HG03432 (cell line): ENCODE data around the gene DNAAF3.
"Not testable (repeated sequence)": the region's sequence is repeated elsewhere in the genome, so short reads cannot be mapped to it uniquely, and the experiment has no call there.

Source experiments
- ATAC-seq: cut with Tn5 transposase; IDR thresholded peaks from one replicate; pipeline ENCODE4 v1.9.1; 2021; ENCODE audit warnings: mild to moderate bottlenecking, moderate library complexity; ENCODE audit not compliant: unreplicated experiment

Gene DNAAF3

DNA sequence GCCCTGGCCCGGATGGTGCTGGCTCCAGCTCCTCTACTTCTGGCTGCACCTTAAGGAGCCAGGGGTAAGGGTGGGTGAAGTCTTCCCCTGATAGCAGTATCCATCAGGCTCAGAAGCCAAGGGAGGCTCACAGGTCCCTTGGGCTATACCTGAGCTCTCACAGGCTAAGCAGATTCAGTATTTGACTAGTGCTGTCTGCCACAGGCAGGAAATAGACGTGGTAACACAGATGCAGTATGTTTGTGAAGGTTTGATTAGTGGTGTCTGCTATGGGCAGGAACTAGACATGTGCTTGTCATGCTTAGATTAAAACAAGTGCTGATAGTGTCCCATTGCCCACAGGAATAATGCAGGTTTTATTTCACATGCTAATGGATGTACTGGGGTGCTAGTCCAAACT is 9.7 kb upstream of the DNAAF3 start:
- ATAC-seq, result no peak

DNA sequence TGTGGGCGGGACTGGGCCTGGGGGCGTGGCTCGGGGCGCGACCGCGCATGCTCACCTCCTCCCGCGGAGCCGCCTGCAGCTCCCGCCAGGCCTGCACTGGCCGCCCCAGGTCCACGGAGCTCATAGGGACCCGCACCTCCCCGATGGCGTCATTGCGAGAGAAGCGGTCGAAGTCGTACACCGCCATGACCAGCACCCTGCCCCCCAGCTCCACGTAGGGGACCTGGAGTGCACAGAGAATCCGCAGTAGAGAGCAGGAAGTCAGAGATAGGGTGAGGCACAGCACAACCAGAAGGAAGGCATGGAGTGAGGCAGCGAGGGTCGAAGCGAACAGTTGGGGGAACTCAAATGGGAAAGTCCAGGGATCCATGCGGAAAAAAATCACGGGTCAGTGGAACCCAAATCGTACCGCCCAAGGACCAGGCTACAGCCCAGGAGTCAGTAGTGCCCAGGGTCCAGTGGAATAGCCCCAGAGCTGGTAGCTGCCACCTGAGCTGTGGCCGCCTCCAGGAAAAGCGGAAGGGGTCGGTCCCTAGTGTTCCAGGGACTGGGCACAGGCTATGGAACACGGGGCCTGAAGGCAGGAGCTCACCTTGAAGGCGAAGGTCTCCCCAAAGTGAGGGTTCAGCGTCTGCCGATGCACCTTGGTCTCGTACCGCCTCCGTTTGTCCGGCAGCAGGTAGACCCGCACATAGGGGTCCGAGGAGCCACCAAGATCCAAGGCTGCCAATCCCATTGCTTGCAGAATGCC is 8.9 kb upstream of the DNAAF3 start:
- no peak for ATAC-seq

DNA sequence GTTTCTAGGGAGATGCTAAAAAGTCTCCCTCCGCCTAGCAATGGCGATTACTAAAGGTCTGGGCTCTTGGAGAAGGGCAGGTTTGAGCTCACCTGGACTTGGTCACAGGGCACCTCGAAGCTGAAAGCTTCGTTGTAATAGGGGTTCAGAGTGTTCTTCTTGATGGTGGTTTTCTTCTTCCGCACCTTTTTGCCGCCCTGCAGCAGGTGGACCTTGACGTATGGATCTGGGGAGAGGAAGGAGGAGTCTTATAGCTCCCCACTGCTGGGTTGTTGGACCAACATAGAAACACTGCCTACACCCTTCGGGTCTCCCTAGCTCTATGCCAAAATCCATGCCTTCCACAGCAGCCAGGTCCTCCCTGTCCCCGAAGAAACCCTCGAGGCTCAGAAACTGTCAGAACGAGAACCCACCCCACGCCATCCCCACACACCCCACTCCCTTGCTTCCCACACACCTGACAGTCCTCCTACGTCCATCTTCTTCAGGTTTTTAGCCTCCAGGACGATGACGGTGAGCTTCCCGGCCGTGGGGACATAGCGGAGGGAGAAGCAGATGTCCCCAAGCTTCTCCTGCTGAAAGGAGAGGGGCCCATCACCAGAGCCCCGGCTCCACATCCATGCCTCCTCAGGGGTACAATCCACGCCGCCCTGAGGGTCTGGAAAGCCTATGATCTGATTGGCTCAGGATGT is 8.2 kb upstream of the DNAAF3 start:
- ATAC-seq, result no peak

DNA sequence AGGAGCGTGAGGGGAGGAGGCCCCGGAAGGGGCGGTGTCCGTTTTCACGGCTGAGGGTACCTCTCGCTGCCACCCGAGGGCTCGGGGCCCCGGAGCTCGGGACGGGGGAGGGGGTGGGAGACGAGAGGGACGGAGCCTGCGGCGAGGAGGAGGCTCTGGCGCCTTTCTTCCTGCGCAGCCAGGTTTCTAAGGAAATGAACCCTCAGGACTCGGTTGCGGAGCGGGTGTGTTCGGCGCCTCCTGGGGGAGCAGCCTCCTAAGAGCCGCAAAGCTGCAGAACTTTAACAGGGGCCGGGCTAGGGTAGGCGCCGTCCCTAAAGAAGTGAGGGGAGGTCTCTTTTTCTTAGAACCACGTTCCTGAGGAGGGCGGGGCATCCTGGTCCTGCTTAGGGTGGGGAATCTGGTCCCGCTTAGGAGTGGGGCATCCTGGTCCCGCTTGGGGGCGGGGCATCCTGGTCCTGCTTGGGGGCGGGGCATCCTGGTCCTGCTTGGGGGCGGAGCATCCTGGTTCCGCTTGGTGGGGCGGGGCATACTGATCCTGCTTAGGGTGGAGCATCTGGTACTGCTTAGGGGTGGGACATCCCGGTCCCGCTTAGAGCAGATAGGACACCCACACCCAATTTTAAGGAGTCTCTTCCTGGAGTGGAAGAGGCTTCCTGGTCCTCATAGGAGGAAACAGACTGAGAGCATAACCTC is 7.4 kb upstream of the DNAAF3 start:
- ATAC-seq, result no peak

DNA sequence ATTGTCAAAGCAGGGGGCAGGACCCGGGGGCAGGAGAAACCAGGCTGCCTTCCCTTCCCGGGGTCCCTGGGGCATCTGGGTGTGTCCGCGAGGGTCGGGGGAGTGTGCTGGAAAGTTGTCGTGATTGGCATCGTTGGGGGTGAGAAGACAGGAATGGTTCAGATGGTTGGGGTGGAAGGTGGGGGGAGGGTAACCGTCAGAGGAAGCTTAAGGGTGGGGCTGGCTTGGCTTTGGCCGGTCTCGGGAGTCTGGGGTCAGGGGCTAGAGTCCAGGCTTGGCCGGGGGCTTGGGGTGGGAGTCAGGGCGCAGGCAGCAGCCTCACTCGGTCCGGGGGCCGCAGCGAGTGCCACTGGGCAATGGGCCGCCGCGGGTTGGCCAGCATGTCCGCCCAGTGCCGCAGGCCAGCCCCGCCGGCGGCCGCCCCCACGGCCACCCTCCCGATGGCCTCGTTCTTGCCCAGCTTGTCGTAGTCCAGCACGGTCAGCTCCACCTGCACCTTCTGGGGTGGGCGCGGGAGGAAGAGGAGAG is 6.8 kb upstream of the DNAAF3 start:
- ATAC-seq, result no peak

DNA sequence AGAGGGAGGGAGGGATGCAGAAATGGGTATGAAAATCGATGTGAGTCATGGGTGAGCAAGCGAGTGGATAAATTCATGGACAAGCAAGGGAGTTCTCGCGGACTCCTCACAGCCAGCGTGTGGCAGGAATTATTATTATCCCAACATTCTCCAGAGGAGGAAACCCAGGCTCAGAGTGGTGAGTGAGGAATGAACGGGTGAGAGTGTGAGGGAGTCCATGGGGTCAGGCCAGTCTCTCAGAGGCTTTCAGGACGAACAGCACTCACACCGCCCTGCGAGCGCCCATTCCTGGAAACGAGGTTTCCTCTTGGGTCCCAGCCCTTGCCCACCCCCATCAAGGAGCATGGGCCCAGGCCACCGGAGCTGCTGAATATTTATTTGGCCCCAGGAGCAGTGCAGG is 6.3 kb upstream of the DNAAF3 start:
- no peak for ATAC-seq

DNA sequence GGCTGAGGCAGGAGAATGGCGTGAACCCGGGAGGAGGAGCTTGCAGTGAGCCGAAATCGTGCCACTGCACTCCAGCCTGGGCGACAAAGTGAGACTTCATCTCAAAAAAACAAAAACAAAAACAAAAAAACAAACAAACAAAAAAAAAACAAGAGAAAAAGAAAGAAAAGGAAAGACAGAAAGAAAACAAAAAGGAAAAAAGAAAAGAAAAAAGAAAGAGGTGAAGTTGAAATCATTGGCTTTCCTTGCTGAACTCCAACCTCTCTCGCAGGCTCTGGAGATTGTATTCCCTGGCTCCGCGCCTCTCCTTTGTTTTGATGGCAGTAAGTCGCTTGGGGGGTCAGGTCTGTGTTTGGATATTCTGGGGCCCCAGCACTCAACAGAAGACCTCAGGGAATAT is 5.9 kb upstream of the DNAAF3 start:
- not testable (repeated sequence) for ATAC-seq

DNA sequence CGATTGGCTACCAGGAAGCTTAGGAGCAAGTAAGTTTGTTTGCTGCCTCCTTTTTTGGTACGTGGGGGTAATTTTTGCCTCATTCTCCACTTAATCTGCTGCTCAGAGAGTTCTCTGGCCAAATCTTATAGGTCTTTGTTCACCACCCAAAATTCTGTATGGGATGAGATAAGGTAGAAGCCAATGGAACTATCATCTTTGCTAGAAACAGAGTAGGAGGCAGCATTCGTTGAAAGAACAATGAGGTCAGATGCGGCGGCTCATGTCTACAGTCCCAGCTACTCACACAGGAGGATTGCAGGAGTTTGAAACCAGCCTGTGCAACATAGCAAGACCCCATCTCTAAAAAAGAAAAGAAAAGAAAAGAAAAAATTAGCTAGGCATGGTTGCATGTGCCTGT is 5.0 kb upstream of the DNAAF3 start:
- ATAC-seq, result no peak

DNA sequence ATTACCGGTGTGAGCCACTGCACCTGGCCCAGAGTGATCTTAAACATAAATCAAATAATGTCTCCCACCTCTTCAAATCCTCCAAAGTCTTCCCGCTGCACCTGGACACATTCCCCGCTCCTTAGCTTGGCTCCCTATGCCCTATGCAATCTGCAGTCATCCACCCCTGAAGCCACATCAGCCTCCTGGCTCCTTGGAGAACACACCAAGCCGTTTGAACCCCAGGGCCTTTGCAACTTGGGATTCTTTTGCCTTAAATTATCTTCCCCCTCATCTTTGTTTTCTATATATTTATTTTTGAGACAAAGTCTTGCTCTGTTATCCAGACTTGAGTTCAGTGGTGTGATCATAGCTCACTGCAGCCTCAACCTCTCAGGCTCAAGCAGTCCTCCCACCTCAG is 2.7 kb upstream of the DNAAF3 start:
- ATAC-seq, result no peak

DNA sequence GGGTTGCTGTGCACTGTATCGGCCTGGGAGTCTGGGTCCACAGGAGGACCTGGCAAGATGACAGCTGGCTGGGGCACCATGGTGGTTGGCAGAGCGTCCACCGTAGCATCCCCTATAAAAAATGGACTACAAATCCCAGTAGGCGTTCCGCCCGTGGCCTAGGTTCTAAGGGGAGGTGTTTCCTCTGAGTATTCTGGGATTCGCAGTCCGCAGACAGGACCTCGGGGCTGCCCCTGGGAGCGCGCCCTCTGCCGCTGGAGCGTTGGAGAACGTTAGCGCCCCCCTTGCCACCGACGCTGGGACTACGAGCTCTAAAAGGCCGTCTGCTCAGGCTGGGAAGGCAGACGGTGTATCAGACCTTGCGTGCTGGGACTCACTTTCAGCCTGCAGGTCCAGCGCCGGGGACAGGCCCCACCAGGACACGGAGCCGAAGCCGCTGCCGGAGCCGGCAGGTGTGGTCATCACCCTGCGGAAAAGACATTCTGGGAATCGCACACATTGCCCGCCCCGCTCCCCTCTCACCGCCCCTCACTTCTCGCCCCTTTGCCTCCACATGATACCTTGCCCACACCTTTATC is 372 bp downstream of the DNAAF3 start:
- ATAC-seq, result no peak

DNA sequence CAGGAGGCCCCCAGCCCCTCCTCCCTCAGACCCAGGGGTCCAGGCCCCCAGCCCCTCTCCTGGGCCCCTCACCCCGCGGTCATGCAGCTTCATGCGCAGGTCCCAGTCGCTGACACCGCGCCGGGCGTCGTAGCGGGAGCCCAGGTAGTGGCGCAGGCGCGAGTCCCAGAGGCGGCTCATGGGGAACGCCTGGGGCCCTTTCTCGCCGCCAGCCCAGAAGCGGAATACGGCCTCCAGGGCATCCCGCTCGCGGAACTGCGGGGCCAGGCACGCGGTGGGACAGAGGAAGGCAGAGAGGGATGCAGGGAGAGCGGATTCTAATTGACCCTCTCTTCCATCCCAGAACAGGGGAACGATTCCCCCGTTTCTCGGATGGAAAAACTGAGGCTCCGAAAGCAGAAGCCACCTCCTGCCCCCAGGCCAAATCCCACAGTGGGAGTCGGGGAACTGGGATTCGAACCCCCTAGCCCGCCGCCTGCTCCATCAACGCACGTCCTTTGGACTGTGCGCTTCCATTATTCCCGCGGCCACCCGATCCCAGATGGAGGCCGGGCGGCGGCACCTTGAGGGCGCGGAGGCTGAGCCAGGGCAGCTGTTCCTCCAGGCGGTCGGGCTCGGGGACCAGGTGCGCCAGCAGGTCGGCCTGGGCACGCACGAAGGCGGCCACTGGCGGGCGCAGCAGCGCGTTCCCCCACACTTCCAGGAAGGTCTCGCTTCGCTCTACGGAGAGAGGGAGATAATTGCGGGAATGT is 4.7 kb downstream of the DNAAF3 start:
- ATAC-seq, result no peak

DNA sequence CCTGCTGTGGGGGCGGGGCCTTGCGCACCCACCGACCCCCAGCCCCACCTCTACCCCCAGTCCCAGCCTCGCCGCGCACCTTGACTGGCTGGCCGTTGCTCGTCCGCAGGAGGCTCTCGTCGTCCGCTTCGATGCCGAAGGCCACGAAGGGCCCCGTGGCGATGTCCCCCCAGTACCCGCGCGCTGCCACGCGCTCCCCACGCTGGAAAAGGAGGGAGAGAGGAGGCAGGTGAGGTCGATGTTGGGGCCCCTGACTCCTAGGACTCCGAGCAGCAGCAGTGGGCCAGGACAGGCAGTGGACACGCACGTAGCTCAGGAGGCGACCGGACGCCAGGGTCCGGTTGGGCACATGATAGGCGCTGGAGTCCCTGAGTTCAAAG is 5.4 kb downstream of the DNAAF3 start:
- no peak for ATAC-seq

DNA sequence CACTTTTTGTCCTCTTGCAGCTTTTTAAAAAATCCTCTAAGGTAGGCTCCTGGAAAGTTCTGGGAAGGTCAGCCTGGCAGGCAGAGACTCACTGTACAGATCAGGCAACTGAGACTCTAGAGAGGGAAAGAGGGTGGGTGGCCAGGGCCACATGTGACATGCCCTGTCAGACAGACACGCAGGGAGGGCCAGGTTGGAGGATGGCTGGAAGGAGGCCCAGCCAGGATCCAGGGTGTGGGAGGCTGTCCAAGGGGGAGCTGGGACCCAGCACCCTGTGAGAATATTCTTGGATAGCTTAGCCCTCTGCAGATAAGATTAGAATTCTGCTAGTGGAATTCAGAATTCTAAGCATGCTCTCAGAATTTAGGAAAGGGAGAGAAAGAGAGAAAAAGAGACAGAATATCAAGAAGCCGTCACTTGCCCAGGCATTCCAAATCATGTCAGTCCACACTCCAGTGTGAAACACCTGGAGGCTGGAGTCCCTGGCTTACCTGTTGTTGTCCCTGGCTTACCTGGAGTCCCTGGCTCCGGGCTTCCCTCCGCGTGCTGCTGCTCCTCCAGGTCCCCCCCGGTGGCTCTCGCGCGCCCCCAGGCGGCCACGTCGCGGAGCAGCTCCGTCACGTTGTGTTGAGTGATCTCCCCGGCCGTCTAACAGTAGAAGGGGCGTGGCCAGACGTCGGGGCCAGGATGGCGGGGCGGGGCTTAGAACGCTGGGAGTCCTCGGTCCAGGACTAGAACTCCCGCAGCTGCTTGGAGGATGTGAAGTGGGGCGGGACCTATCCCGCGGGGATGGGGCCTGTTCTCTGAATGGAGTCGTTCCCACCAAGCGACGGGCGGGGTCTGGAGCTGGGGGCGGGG is 6.1 kb downstream of the DNAAF3 start:
- ATAC-seq, result peak; percentile 78

DNA sequence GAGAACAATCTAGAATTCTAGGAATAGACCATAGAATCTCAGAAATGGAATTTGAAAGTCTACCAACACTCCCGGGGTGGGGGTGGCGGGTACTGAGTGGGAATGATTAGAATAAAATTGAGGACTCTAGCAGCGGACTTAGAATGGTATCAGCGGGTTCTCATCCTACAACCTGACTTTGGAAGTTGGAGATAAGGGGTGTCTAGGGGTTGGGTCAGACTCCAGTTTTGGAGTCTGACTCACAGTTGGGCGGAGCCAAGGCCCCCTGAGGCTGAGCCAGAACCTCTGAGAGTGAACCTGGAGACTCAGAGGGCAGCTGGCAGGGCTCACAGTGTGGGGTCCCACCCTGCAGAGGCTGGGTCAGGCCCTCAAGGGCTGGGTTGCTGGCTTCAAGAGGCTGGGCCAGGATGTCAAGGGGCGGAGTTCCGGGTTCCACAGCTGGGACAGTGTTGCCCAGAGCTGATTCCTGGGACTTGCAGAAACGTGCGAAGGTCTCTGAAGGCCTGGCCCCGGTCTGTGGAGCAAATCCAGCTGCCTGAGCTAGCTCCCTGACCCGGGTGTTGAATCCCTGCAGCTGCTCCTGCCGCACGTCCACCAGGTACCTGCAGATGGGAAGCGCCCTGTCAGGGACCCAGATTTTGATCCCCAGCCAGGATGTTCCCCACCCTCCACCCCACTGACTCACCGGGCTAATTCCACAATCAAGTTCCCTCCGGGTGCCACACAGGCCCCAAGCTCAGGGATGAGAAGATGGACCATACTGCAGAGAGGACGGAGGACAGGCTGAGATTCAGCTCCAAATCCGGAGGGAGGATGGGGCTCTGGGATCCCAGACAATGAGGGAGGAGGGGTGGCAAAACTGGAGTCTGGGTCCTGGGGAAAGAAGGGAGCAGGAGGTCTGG is 7.3 kb downstream of the DNAAF3 start:
- ATAC-seq, result no peak

DNA sequence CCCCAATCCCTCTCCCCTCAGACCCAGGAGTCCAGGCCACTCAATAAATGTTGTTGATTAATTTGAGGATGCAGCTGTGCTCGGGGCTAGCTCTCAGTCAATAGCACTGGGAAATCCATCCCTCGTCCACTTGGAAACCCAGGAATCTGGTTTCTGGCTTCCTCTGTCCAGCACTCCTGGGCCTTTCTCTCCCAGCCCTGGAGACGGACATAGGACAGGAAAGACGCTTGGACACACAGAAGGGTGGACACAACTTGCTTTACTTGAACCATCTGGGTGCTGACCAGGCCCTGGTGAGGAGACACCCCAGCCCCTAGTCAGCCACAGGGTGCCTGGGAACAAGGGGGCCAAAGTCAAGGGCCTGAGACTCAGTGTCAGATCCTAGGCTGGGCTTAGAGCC is 8.0 kb downstream of the DNAAF3 start:
- no peak for ATAC-seq

DNA sequence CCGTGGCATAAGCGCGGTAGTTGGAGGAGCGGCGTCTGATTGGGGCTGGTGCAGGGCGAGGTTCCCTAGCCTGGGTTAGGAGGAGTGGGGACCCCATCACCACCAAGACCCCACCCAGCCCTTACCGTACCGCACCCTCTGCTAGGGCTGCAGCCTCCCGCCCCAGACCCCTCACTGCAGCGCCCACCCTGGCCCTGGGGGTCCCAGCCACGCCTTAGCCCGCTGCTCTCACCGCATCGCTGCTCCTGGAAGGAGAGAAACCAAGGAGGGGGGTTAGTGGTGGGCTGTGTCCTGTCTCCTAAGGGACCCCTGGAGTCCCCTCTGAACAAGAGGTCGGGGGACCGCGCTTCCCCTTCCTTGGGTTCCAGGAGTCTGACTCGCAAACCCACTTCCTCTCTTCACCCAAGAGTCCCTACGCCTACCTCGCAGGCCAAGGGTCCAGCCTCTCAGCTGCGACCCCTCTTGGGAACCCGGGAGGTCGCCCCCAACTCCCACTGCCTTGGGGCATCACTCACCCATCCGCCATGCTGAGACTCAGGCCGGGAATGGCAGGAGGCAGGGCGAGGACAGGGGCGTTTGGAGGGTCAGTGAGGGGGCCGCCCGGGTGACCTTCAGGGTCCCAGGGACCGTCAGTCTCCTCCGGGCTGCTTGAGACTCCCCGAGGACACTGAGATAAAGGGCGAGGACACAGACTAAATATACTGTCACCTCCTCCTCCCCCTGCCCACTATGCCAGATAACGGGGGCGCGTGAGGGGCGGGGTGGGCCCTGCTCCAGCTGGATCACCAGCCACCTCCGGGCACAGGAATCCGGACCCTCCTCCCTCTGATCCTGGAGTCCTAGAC is 9.1 kb downstream of the DNAAF3 start, which contains the start of gene TNNI3:
TSS of gene TNNI3 (minus strand) at position 669 of the 845 bp plus-strand sequence. CDS start at position 526, 143 bp downstream.
- ATAC-seq, result no peak

DNA sequence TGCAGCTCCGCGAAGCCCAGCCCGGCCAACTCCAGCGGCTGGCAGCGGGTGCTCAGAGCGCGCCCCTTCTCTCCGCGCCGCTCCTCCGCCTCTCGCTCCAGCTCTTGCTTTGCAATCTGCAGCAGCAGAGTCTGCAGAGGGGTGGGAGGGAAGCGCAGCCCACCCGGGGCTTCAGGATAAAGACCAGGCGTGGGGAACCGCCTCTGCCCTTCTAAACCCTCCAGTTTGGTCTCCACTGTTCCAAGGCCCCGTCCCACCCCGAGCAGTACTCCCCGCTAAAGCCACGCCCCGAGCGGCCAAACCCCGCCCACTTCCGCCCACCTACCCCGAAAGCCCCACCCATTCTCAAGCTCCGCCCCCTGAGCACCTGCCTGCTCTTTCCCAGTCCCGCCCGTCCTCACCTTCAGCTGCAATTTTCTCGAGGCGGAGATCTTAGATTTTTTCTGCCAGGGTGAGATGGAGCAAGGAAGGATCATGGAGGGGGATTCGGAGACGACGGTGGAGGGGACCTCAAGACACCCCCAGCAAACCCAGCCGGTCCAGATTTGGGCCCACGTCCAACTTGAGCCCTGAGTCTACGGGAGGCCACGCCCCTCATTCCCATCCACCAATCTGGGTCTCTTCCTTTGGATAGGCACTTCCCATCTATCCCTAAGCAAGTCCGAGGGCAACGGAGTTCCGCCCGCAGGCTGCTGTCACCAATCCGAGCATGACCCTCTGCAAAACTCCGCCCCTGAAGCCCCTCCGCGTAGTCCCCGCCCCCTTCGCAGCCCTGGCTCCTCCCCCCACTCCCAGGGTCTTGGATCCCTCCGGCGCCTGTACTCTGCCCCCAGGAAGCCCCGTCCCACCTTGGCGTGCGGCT is 10.0 kb downstream of the DNAAF3 start:
- ATAC-seq, result no peak
